Measurements from ENCODE around the gene IRF2BP2. TPM values are rescaled to one million over a fixed set of nuclear protein-coding genes. Genes with fewer than 3 reads are reported as not detected.

Gene IRF2BP2
- total and polyA plus RNA-seq, 2 of the 13 experiments (the other 11 are each of a cell fraction or from before 2014, with no cell fraction given): 140 to 147 TPM

DNA sequence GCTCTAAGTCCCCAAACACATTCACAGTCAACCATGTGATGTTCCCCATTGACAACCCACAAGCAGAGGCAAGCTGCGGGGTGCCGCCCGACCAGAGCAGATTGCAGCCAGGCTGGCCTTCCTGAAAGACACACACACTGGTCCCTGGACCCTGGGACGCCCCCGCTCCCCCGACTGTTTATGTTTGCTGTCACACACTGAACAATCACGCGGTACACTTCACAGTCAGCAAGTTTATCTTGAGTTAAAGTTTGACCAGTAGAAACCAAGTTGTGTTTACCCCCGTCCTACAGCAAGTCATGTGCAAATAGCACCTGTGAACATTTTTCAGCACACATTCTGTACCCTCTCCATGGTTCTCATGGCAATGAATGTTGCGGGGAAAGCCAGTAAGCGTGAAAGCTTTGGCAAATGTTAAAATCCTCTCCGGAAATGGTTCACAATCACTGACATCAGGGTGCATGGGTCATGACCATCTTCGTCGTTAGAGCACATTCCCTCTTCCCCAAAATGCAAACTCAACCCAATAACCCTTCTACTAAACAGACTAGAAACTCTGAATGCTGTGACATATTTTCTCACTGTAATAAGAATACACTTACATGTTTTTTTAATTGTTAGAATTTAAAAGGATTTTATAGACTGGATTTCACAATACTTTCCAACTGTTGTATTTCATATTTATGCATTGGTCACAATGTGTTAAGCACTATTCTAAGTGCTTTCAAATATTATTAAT is 33.3 kb upstream of the IRF2BP2 start (continued):
- TF ChIP-seq, protein P1, sequence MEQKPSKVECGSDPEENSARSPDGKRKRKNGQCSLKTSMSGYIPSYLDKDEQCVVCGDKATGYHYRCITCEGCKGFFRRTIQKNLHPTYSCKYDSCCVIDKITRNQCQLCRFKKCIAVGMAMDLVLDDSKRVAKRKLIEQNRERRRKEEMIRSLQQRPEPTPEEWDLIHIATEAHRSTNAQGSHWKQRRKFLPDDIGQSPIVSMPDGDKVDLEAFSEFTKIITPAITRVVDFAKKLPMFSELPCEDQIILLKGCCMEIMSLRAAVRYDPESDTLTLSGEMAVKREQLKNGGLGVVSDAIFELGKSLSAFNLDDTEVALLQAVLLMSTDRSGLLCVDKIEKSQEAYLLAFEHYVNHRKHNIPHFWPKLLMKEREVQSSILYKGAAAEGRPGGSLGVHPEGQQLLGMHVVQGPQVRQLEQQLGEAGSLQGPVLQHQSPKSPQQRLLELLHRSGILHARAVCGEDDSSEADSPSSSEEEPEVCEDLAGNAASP (CRISPR knock-in tag; IDR thresholded peaks at IDR 0.05; ENCODE audit: borderline replicate concordance): peak; percentile 94
- TF ChIP-seq IRF2 (CRISPR knock-in tag; IDR thresholded peaks at IDR 0.05): peak; percentile 98
- peak; percentile 98 for TF ChIP-seq DNMT3B (CRISPR knock-in tag; conservative IDR thresholded peaks at IDR 0.05)
- TF ChIP-seq ZNF775 (CRISPR knock-in tag; IDR thresholded peaks at IDR 0.05; ENCODE audit: borderline replicate concordance): no peak
- TF ChIP-seq ZNF619 (CRISPR knock-in tag; IDR thresholded peaks at IDR 0.05): no peak
- TF ChIP-seq, protein P2, sequence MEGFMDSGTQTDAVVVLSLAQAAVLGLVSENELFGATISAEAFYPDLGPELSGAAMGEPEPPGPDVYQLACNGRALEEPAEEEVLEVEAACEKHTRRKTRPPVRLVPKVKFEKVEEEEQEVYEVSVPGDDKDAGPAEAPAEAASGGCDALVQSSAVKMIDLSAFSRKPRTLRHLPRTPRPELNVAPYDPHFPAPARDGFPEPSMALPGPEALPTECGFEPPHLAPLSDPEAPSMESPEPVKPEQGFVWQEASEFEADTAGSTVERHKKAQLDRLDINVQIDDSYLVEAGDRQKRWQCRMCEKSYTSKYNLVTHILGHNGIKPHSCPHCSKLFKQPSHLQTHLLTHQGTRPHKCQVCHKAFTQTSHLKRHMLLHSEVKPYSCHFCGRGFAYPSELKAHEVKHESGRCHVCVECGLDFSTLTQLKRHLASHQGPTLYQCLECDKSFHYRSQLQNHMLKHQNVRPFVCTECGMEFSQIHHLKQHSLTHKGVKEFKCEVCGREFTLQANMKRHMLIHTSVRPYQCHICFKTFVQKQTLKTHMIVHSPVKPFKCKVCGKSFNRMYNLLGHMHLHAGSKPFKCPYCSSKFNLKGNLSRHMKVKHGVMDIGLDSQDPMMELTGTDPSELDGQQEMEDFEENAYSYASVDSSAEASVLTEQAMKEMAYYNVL (CRISPR knock-in tag; IDR thresholded peaks at IDR 0.05; ENCODE audit: borderline replicate concordance): peak; percentile 94
- TF ChIP-seq ZBTB7A (CRISPR knock-in tag; IDR thresholded peaks at IDR 0.05): peak; percentile 90; the same call in 1 of the 2 replicates
- peak; percentile 93; the same call in 1 of the 2 replicates for TF ChIP-seq ZNF703 (CRISPR knock-in tag; IDR thresholded peaks at IDR 0.05; ENCODE audit: borderline replicate concordance)
- peak in 1 of 2 experiments; percentile 97; a peak in 2 of 4 replicates for TF ChIP-seq KLF16 (CRISPR knock-in tag; IDR thresholded peaks at IDR 0.05)
- no peak for TF ChIP-seq ZNF329 (CRISPR knock-in tag; IDR thresholded peaks at IDR 0.05; ENCODE audit: low read depth)
- peak; percentile 94 for TF ChIP-seq ZBTB38 (CRISPR knock-in tag; IDR thresholded peaks at IDR 0.05)
- TF ChIP-seq ZNF615 (CRISPR knock-in tag; IDR thresholded peaks at IDR 0.05; ENCODE audit: borderline replicate concordance): peak; percentile 57; the same call in 1 of the 2 replicates
- TF ChIP-seq, protein P3, sequence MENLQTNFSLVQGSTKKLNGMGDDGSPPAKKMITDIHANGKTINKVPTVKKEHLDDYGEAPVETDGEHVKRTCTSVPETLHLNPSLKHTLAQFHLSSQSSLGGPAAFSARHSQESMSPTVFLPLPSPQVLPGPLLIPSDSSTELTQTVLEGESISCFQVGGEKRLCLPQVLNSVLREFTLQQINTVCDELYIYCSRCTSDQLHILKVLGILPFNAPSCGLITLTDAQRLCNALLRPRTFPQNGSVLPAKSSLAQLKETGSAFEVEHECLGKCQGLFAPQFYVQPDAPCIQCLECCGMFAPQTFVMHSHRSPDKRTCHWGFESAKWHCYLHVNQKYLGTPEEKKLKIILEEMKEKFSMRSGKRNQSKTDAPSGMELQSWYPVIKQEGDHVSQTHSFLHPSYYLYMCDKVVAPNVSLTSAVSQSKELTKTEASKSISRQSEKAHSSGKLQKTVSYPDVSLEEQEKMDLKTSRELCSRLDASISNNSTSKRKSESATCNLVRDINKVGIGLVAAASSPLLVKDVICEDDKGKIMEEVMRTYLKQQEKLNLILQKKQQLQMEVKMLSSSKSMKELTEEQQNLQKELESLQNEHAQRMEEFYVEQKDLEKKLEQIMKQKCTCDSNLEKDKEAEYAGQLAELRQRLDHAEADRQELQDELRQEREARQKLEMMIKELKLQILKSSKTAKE (CRISPR knock-in tag; IDR thresholded peaks at IDR 0.05; ENCODE audit: borderline replicate concordance): peak; percentile 98
- 0 out of 2 replicates have a peak, but pooled peaks have one; percentile 35 for TF ChIP-seq REL (CRISPR knock-in tag; conservative IDR thresholded peaks at IDR 0.05)
- TF ChIP-seq PITX1 (CRISPR knock-in tag; IDR thresholded peaks at IDR 0.05): peak; percentile 98
- TF ChIP-seq, protein P4, sequence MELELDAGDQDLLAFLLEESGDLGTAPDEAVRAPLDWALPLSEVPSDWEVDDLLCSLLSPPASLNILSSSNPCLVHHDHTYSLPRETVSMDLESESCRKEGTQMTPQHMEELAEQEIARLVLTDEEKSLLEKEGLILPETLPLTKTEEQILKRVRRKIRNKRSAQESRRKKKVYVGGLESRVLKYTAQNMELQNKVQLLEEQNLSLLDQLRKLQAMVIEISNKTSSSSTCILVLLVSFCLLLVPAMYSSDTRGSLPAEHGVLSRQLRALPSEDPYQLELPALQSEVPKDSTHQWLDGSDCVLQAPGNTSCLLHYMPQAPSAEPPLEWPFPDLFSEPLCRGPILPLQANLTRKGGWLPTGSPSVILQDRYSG (CRISPR knock-in tag; IDR thresholded peaks at IDR 0.05): peak; percentile 84; the same call in 1 of the 2 replicates
- peak; percentile 85 for TF ChIP-seq NFKB2 (CRISPR knock-in tag; IDR thresholded peaks at IDR 0.05; ENCODE audit: borderline replicate concordance)
- TF ChIP-seq GLI4 (CRISPR knock-in tag; IDR thresholded peaks at IDR 0.05; ENCODE audit: borderline replicate concordance): no peak
- TF ChIP-seq TRIM24 (CRISPR knock-in tag; IDR thresholded peaks at IDR 0.05): peak; percentile 83; the same call in 1 of the 2 replicates
- TF ChIP-seq SRY (CRISPR knock-in tag; IDR thresholded peaks at IDR 0.05): peak; percentile 67; the same call in 1 of the 2 replicates
- peak; percentile 71; the same call in 1 of the 2 replicates for TF ChIP-seq ZNF556 (CRISPR knock-in tag; IDR thresholded peaks at IDR 0.05; ENCODE audit: borderline replicate concordance)
- TF ChIP-seq MEIS2 (CRISPR knock-in tag; IDR thresholded peaks at IDR 0.05): peak; percentile 99
- peak; percentile 57 for TF ChIP-seq SMC3 (IDR thresholded peaks at IDR 0.05; ENCODE audit: low read length)

Data from HepG2 (cell line).